H7 (cell line): ENCODE results near the gene LNX2. TPM values are rescaled to one million over a fixed set of nuclear protein-coding genes. Genes with fewer than 3 reads are reported as not detected.

Experiments used
- DNase-seq: peaks from one replicate; pipeline ENCODE4 v3.0.0; 2012
- H3K27me3 ChIP-seq: 2 replicates; pipeline ENCODE4 v1.6.0; 2011; ENCODE audit warnings: mild to moderate bottlenecking, low read length; ENCODE audit not compliant: control insufficient read depth, insufficient read depth
- H3K36me3 ChIP-seq: replicated peaks from 2 replicates; pipeline ENCODE4 v1.5.1; 2011; ENCODE audit warnings: low read length; ENCODE audit not compliant: control insufficient read depth, insufficient read depth
- H3K4me3 ChIP-seq: 2 replicates; pipeline ENCODE4 v1.5.1; 2011; ENCODE audit warnings: low read depth, mild to moderate bottlenecking, control low read depth, low read length, moderate library complexity; ENCODE audit not compliant: insufficient read depth
- total RNA-seq: library from RNA; depleted of rRNA; stranded (reverse); fragments of >200 nt; shearing (Covaris generic); gene quantifications from 2 replicates; pipeline ENCODE4 v1.2.3, GENCODE V29; 2014

The LNX2 gene
- total RNA-seq, 1 experiment from 2014 or later: 11.2 TPM

DNA sequence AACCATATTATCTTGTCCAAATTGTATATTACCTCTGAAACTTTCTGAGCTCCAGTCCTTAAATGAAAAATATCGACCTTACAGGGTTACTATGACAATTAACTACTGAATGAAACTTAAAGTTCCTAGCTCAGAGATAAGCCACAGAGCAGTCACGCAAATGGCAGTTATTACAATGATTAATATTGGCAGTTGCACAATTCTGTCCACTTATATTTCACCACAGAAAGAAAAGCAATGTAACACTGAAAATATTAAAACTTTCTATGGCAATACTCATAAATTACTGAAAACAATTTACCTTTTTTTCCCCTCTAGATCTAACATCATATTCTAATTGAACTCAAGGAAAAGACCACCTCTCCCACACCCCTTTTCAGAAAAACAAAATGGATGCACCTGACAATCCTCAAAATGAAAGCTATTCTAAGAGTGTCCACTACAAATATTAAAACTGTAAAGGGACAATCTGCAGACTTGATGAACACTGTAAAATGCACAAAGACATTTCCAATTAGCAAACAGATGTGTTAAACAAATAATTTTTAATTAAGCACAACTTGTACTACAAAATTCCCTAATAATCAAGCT is 14.6 kb downstream of the LNX2 start:
- Histone ChIP-seq H3K27me3 (no peaks in the 10 kb centered on the region), H3K36me3 (no peaks in the 10 kb centered on the region), H3K4me3 (no peak overlapping the region)
- no peak for DNase-seq

- H3K36me3 ChIP-seq: no peaks in the 10 kb centered on the region
- H3K4me3 ChIP-seq: no peak overlapping the region
- H3K27me3 ChIP-seq: no peaks in the 10 kb centered on the region
- no peak for DNase-seq
These were observed 15.2 kb downstream of the LNX2 start for GRCh38 chr13:27605099-27605498.

DNA sequence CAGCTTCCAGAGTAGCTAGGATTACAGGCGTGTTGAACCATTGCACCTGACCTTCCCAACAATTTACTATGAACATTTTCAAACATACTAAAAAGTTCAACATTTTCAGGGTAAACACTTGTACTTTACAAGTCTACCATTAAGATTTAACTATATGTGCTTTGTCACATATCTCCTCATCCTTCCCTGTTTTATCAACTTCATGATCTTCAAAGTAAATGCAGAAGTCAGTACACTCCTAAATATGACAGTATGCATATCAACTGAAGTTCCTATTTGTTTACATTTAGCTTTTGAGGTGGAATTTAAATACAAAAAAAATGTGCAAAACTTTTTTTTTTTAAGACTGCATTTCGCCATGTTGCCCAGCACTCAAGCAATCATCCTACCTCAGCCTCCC is 18.5 kb downstream of the LNX2 start:
- H3K27me3 ChIP-seq: no peaks in the 10 kb centered on the region

GRCh38 chr13:27601208-27601607 is 19.1 kb downstream of the LNX2 start:
- H3K4me3 ChIP-seq: no peak overlapping the region
- DNase-seq: no peak
- no peaks in the 10 kb centered on the region for H3K27me3 ChIP-seq
- no peaks in the 10 kb centered on the region for H3K36me3 ChIP-seq

More for the DNA sequence above, 18.5 kb downstream of the LNX2 start:
- H3K36me3 ChIP-seq: no peaks in the 10 kb centered on the region
- H3K4me3 ChIP-seq: no peak overlapping the region
- no peak for DNase-seq

GRCh38 chr13:27600711-27601110 is 19.6 kb downstream of the LNX2 start:
- no peaks in the 10 kb centered on the region for H3K27me3 ChIP-seq
- no peak for DNase-seq

GRCh38 chr13:27599845-27600553 is 20.3 kb downstream of the LNX2 start:
- no peaks in the 10 kb centered on the region for H3K27me3 ChIP-seq
- no peaks in the 10 kb centered on the region for H3K36me3 ChIP-seq
- H3K4me3 ChIP-seq: no peak overlapping the region
- no peak for DNase-seq

More at GRCh38 chr13:27600711-27601110, 19.6 kb downstream of the LNX2 start:
- H3K4me3 ChIP-seq: no peak overlapping the region
- no peaks in the 10 kb centered on the region for H3K36me3 ChIP-seq

DNA sequence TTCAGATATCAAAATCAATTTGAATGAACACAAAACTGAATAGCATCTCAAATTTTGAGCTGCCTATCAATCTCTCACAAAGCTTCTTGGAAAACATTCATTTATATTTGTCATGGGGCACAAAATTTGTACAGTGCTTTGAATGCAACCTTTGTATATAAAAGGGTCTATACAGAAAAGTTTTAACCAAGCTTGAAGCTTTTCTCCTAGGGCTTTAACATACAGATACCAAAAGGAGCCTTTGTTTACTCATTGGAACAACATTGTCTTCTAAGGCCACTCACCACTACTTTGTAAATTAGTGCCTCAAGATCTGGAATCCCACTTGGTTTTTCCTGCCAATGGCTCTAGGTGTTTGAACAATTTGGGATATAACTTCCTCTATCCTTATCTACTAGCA is 21.2 kb downstream of the LNX2 start:
- H3K4me3 ChIP-seq: no peak overlapping the region
- DNase-seq: no peak
- H3K27me3 ChIP-seq: no peaks in the 10 kb centered on the region
- no peaks in the 10 kb centered on the region for H3K36me3 ChIP-seq

DNA sequence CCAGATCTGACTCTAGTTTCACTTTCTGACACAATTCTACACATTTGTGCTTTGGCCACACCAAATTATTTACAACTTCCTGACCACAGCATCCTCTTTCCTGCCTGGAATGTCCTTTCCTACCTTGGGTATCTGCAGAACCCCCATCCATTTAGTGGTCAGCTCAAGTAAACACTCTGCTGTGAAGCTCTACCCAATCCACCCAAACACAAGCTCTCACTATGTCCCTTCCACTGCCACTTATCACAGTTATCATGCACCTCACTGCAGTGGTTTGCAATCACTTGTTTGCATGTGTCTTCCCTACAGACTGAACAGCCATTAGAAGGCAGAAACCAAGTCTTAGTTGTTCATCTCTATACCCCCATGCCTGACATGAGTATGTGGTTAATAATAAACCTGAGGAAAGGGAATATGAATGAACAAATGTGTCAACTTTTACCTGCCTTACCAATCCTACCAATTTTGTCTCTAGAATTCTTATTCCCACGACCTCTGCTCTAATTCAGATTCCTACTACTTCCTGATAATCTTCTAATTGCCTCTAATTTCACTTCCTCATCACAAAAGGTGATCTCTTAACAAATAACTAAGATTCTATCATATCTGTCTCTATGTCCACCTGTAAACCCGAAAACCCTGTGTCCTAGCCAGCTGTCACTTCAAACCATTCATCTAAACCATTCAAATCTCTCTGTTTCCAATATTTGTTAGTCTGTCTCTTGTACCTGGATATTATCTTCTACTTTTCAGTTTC is 25.1 kb downstream of the LNX2 start:
- DNase-seq: no peak

GRCh38 chr13:27593267-27593666 is 27.1 kb downstream of the LNX2 start:
- H3K36me3 ChIP-seq: no peaks in the 10 kb centered on the region
- no peaks in the 10 kb centered on the region for H3K27me3 ChIP-seq
- H3K4me3 ChIP-seq: no peak overlapping the region
- no peak for DNase-seq

More for the DNA sequence above, 25.1 kb downstream of the LNX2 start:
- H3K36me3 ChIP-seq: no peaks in the 10 kb centered on the region
- no peak overlapping the region for H3K4me3 ChIP-seq
- H3K27me3 ChIP-seq: no peaks in the 10 kb centered on the region

GRCh38 chr13:27592865-27593264 is 27.5 kb downstream of the LNX2 start:
- Histone ChIP-seq H3K4me3 (no peak overlapping the region), H3K36me3 (no peaks in the 10 kb centered on the region), H3K27me3 (no peaks in the 10 kb centered on the region)
- no peak for DNase-seq

DNA sequence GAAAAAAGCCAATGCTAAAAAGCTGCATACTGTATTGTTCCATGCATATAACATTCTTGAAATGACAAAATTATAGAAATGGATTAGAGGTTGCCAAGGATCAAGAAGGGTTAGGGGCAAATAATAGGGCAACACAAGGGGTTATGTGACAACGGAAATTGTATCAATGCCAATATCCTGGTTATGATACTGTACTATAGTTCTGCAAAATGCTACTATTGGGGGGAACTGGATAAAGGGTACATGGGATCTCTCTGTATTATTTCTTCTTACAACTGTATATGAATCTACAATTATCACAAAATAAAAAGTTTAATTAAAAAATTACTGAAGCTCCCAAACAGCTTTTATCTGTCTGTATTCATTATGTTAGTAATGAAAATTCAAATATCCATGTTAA is 31.9 kb downstream of the LNX2 start:
- Histone ChIP-seq H3K36me3 (no peaks in the 10 kb centered on the region), H3K4me3 (no peak overlapping the region), H3K27me3 (no peaks in the 10 kb centered on the region)
- no peak for DNase-seq

GRCh38 chr13:27587095-27587746 is 33.1 kb downstream of the LNX2 start:
- H3K27me3 ChIP-seq: no peaks in the 10 kb centered on the region
- H3K36me3 ChIP-seq: no peaks in the 10 kb centered on the region
- no peak for DNase-seq
- no peak overlapping the region for H3K4me3 ChIP-seq

- no peak for DNase-seq
- Histone ChIP-seq H3K36me3 (peaks cover 1% of the 10 kb centered on the region), H3K4me3 (no peak overlapping the region), H3K27me3 (no peaks in the 10 kb centered on the region)
These were observed 36.7 kb downstream of the LNX2 start for GRCh38 chr13:27583645-27584044.

GRCh38 chr13:27578121-27579030 is 42.0 kb downstream of the LNX2 start:
- Histone ChIP-seq H3K36me3 (peaks cover 1% of the 10 kb centered on the region), H3K27me3 (no peaks in the 10 kb centered on the region), H3K4me3 (no peak overlapping the region)
- DNase-seq: no peak
